ENCODE results near the gene SHFL. TPM values are rescaled to one million over a fixed set of nuclear protein-coding genes. Genes with fewer than 3 reads are reported as not detected.

Gene SHFL
- polyA plus RNA-seq, 1 donor from 2014 or later, result 1.2 TPM

DNA sequence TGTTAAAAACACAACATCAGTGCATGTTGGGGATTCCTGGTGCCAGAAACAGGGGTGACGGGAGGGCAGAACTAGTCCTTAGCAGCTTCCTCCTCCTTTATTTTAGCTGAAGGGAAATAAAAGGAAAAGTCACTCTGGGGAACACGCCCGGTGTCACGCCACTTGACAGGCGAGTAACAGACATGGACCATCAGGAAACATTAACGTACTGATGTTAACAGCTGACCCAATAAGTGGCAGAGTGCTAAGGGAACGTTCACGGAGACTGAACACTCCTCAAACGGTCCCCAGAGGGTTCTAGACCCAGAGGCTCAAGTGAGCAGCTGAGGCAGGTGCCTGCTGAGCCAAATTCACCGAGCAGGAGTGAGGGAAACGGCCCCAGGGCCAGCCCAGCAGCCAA, 47.5 kb downstream of the SHFL start:
- H3K79me2 ChIP-seq (replicated peaks; ENCODE audit: insufficient read depth, low read length), result no peaks in the 10 kb centered on the region
- no peaks in the 10 kb centered on the region for H3F3A ChIP-seq (ENCODE audit: insufficient read depth, low read length, poor library complexity, severe bottlenecking)
- no peaks in the 10 kb centered on the region for H3K9me2 ChIP-seq (ENCODE audit: insufficient read depth, low read length)
- H3K27me3 ChIP-seq (ENCODE audit: insufficient read depth, low read depth, low read length), result no peaks in the 10 kb centered on the region
- no peak overlapping the region for H3K4me3 ChIP-seq (ENCODE audit: low read length)
- no peak overlapping the region for H3K4me2 ChIP-seq (ENCODE audit: low read length)
- TF ChIP-seq EZH2 (IDR thresholded peaks at IDR 0.05; ENCODE audit: borderline replicate concordance, insufficient read depth, low read length, poor library complexity, severe bottlenecking) (no peak), TAF1 (IDR thresholded peaks at IDR 0.05; ENCODE audit: low read depth) (no peak), EP300 (conservative IDR thresholded peaks at IDR 0.05; ENCODE audit: poor library complexity, severe bottlenecking) (no peak), MXI1 (conservative IDR thresholded peaks at IDR 0.05; ENCODE audit: poor library complexity, severe bottlenecking) (no peak), RAD21 (conservative IDR thresholded peaks at IDR 0.05) (no peak)
- no peak overlapping the region for H2AFZ ChIP-seq (ENCODE audit: low read depth, low read length)
- no peaks in the 10 kb centered on the region for H3K36me3 ChIP-seq (ENCODE audit: insufficient read depth, low read length)
- no peaks in the 10 kb centered on the region for H4K20me1 ChIP-seq (ENCODE audit: insufficient read depth)
- H3K27ac ChIP-seq (ENCODE audit: low read length), result no peak overlapping the region
- H3K9me3 ChIP-seq (ENCODE audit: low read length), result no peaks in the 10 kb centered on the region
- no peak overlapping the region for H3K9ac ChIP-seq (ENCODE audit: low read length)

DNA sequence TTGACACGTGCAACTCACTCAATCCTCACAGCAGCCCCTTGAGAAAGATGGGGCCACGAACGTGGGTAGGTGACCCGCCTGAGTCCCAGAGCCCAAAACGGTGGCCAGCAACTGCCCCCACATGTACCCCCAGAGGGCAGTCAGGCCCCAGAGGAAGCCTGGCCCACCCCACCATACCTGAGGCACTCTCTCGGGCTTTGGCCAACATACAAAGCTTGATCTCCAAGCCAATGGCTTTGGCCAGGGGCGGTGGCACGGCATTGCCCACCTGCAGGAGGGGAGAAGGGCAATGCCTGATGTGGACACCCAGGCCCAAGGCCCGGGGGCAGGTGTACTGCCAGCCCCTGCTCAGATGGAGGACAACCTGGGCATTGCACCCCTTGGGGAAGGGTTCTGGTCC, 47.9 kb downstream of the SHFL start:
- H3K4me2 ChIP-seq (ENCODE audit: low read length), result no peak overlapping the region

More for the DNA sequence above, 47.9 kb downstream of the SHFL start:
- Histone ChIP-seq H3K9me2 (ENCODE audit: insufficient read depth, low read length) (no peaks in the 10 kb centered on the region), H3F3A (ENCODE audit: insufficient read depth, low read length, poor library complexity, severe bottlenecking) (no peaks in the 10 kb centered on the region), H3K27me3 (ENCODE audit: insufficient read depth, low read depth, low read length) (no peaks in the 10 kb centered on the region), H3K9me3 (ENCODE audit: low read length) (no peaks in the 10 kb centered on the region), H4K20me1 (ENCODE audit: insufficient read depth) (no peaks in the 10 kb centered on the region), H3K36me3 (ENCODE audit: insufficient read depth, low read length) (no peaks in the 10 kb centered on the region), H3K27ac (ENCODE audit: low read length) (no peak overlapping the region), H2AFZ (ENCODE audit: low read depth, low read length) (no peak overlapping the region), H3K79me2 (replicated peaks; ENCODE audit: insufficient read depth, low read length) (no peaks in the 10 kb centered on the region), H3K4me3 (ENCODE audit: low read length) (no peak overlapping the region), H3K9ac (ENCODE audit: low read length) (no peak overlapping the region)
- TF ChIP-seq MXI1 (conservative IDR thresholded peaks at IDR 0.05; ENCODE audit: poor library complexity, severe bottlenecking), result no peak
- no peak for TF ChIP-seq TAF1 (IDR thresholded peaks at IDR 0.05; ENCODE audit: low read depth)
- no peak for TF ChIP-seq RAD21 (conservative IDR thresholded peaks at IDR 0.05)
- TF ChIP-seq EP300 (conservative IDR thresholded peaks at IDR 0.05; ENCODE audit: poor library complexity, severe bottlenecking), result no peak
- TF ChIP-seq POLR2AphosphoS5 (IDR thresholded peaks at IDR 0.05), result no peak
- TF ChIP-seq, protein P1, sequence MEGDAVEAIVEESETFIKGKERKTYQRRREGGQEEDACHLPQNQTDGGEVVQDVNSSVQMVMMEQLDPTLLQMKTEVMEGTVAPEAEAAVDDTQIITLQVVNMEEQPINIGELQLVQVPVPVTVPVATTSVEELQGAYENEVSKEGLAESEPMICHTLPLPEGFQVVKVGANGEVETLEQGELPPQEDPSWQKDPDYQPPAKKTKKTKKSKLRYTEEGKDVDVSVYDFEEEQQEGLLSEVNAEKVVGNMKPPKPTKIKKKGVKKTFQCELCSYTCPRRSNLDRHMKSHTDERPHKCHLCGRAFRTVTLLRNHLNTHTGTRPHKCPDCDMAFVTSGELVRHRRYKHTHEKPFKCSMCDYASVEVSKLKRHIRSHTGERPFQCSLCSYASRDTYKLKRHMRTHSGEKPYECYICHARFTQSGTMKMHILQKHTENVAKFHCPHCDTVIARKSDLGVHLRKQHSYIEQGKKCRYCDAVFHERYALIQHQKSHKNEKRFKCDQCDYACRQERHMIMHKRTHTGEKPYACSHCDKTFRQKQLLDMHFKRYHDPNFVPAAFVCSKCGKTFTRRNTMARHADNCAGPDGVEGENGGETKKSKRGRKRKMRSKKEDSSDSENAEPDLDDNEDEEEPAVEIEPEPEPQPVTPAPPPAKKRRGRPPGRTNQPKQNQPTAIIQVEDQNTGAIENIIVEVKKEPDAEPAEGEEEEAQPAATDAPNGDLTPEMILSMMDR (IDR thresholded peaks at IDR 0.05; ENCODE audit: poor library complexity, severe bottlenecking), result no peak
- no peak for TF ChIP-seq SMC3 (conservative IDR thresholded peaks at IDR 0.05; ENCODE audit: poor library complexity)
- TF ChIP-seq, protein P2, sequence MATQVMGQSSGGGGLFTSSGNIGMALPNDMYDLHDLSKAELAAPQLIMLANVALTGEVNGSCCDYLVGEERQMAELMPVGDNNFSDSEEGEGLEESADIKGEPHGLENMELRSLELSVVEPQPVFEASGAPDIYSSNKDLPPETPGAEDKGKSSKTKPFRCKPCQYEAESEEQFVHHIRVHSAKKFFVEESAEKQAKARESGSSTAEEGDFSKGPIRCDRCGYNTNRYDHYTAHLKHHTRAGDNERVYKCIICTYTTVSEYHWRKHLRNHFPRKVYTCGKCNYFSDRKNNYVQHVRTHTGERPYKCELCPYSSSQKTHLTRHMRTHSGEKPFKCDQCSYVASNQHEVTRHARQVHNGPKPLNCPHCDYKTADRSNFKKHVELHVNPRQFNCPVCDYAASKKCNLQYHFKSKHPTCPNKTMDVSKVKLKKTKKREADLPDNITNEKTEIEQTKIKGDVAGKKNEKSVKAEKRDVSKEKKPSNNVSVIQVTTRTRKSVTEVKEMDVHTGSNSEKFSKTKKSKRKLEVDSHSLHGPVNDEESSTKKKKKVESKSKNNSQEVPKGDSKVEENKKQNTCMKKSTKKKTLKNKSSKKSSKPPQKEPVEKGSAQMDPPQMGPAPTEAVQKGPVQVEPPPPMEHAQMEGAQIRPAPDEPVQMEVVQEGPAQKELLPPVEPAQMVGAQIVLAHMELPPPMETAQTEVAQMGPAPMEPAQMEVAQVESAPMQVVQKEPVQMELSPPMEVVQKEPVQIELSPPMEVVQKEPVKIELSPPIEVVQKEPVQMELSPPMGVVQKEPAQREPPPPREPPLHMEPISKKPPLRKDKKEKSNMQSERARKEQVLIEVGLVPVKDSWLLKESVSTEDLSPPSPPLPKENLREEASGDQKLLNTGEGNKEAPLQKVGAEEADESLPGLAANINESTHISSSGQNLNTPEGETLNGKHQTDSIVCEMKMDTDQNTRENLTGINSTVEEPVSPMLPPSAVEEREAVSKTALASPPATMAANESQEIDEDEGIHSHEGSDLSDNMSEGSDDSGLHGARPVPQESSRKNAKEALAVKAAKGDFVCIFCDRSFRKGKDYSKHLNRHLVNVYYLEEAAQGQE (IDR thresholded peaks at IDR 0.05; ENCODE audit: borderline replicate concordance), result no peak
- no peak for TF ChIP-seq EZH2 (IDR thresholded peaks at IDR 0.05; ENCODE audit: borderline replicate concordance, insufficient read depth, low read length, poor library complexity, severe bottlenecking)

All from neural cell (in vitro differentiated cells).